Coronary artery (tissue), 2 donors: ENCODE data around the gene MEPCE.

Source experiments
- DNase-seq: peaks from one replicate; pipeline ENCODE4 v3.0.0-alpha.2; 2017; ENCODE audit warnings: low spot score
- H3K27ac ChIP-seq, 2 donors: fragments of 200-600 bp; sonication (generic); one replicate each; pipeline ENCODE4 v1.5.1; 2016 to 2019
- H3K4me3 ChIP-seq: fragments of 200-600 bp; sonication (generic); 2 replicates; pipeline ENCODE4 v1.5.1; 2016; ENCODE audit warnings: mild to moderate bottlenecking, moderate library complexity
- TF ChIP-seq, protein P1 (sequence below): fragments of 200-600 bp; sonication (generic); IDR thresholded peaks from one replicate; pipeline ENCODE4 v1.5.1; 2019; ENCODE audit warnings: antibody characterized with exemption

Gene MEPCE

DNA sequence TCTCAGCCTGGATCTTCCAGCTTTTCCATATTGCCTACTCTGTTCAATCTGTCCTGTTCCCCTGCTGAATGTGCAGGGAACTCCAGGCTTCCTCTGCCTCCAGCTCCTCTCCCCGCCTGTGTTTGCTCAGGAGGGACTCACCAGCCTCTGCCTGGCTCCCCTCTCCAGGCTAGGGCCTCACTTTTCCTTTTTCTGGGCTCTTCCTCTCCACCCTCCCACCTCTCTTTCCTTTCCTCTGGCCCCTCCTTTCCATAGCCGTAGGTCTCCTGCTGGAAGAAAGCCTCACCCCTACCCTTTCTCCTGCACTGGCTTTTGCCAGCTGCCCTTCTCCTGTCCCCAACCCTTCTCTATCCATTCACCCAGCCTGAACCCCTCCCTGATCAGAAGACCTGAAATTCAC, 31.4 kb upstream of the MEPCE start:
- DNase-seq: no peak
- no peak overlapping the region for H3K4me3 ChIP-seq
- TF ChIP-seq, protein P1, sequence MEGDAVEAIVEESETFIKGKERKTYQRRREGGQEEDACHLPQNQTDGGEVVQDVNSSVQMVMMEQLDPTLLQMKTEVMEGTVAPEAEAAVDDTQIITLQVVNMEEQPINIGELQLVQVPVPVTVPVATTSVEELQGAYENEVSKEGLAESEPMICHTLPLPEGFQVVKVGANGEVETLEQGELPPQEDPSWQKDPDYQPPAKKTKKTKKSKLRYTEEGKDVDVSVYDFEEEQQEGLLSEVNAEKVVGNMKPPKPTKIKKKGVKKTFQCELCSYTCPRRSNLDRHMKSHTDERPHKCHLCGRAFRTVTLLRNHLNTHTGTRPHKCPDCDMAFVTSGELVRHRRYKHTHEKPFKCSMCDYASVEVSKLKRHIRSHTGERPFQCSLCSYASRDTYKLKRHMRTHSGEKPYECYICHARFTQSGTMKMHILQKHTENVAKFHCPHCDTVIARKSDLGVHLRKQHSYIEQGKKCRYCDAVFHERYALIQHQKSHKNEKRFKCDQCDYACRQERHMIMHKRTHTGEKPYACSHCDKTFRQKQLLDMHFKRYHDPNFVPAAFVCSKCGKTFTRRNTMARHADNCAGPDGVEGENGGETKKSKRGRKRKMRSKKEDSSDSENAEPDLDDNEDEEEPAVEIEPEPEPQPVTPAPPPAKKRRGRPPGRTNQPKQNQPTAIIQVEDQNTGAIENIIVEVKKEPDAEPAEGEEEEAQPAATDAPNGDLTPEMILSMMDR: no peak
- no peak overlapping the region for H3K27ac ChIP-seq

DNA sequence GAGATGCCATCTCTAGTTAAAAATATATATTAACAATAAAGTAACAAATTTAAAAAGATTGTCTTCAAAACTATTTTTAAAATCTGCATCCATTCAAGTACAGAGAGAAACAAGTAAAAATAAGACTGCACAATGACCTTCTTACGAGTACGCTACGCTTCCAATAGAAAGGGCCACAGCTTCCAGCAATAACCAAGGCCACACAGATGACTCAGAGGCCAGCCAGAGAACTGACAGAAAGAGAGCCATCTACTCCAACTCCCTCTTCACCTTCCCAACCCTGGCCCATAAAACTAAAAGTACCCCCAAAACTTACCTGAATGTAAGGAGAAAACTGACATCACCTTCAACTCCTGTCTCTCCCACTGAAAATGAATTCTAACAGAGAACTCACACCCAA, 29.6 kb upstream of the MEPCE start:
- TF ChIP-seq, protein P1: no peak
- no peak for DNase-seq

DNA sequence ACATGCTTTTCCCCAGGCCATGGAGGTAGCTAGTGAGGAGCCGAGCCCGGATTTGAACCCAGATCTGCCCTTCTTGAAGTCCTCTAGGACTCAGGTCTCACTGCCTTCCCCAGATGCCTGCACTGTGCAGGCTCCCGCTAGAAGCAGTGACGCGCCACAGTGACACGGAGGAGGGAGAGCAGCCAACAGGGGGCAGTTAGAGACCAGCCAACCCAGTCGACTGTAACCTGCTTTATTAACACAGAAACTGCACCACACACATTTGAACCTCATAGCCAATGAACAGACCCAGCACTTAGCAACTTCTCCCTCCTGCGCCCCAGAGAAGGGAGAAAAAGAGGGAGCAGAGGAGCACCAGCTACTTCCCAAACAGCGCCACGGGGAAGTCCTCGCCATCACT, 29.0 kb upstream of the MEPCE start:
- DNase-seq: no peak
- H3K4me3 ChIP-seq: no peak overlapping the region
- TF ChIP-seq, protein P1: no peak
- no peak overlapping the region for H3K27ac ChIP-seq

More for the DNA sequence above, 29.6 kb upstream of the MEPCE start:
- Histone ChIP-seq H3K27ac (no peak overlapping the region), H3K4me3 (no peak overlapping the region)

DNA sequence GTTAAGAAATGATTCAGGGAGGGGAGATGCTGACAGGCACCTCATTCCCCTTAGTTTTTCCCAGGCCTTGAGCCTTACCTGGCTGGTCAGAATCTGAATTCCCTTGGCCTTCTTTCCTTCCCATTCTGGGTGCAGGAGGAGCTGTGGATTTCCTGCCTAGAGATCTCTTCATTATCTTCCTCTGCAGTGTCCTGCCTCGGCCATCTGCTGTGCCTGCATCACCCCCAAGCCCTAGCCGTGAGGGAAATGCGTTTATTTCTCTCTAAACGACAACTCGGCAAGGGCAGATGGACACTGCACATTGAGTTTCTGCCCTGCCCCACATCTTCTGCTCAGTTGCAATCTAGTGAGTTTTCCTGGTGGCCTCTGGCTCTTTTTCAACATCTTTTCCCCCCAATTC, 27.8 kb upstream of the MEPCE start:
- TF ChIP-seq, protein P1: no peak
- H3K27ac ChIP-seq: no peak overlapping the region
- H3K4me3 ChIP-seq: no peak overlapping the region
- DNase-seq: no peak

DNA sequence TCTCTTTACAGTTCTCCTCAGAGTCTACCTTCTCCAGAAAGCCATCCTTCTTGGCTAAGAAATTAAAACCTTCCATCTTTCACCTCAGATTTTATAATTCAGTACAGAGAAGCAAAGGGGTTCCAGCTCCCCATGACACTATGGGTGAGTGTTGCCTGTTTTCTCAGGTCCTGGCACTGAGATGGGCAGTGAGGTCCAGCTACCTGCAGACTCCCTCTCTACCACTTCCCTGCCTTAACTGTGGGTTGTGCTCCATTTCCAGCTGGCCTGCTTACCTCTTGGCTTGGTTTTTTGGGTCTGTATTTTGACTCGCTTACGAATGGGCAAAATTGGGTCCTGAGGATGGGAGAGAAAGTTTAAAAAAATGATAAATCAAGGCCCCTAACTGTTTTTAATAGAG, 27.4 kb upstream of the MEPCE start:
- no peak overlapping the region for H3K4me3 ChIP-seq
- DNase-seq: no peak
- TF ChIP-seq, protein P1: no peak
- no peak overlapping the region for H3K27ac ChIP-seq

DNA sequence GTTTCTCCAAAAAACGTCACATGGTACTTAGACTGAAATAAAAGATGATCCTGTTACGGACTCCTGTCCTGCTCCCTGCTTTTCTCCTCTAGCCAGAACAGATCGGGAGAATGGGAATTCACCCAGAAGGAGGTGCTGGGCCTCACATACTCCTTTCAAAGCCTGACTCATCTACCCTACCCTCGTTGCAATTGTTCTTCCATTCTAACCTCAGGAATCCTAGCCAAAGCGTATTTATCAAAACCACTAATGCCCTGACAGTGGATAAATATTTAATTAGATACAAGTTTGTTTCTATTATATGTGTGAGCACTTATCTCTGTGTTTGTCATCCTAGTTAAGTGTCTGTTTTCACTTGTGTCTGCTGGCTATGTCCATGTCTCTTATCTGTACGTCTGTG, 22.9 kb upstream of the MEPCE start:
- H3K27ac ChIP-seq: no peak overlapping the region
- no peak for DNase-seq
- TF ChIP-seq, protein P1: no peak
- H3K4me3 ChIP-seq: no peak overlapping the region

DNA sequence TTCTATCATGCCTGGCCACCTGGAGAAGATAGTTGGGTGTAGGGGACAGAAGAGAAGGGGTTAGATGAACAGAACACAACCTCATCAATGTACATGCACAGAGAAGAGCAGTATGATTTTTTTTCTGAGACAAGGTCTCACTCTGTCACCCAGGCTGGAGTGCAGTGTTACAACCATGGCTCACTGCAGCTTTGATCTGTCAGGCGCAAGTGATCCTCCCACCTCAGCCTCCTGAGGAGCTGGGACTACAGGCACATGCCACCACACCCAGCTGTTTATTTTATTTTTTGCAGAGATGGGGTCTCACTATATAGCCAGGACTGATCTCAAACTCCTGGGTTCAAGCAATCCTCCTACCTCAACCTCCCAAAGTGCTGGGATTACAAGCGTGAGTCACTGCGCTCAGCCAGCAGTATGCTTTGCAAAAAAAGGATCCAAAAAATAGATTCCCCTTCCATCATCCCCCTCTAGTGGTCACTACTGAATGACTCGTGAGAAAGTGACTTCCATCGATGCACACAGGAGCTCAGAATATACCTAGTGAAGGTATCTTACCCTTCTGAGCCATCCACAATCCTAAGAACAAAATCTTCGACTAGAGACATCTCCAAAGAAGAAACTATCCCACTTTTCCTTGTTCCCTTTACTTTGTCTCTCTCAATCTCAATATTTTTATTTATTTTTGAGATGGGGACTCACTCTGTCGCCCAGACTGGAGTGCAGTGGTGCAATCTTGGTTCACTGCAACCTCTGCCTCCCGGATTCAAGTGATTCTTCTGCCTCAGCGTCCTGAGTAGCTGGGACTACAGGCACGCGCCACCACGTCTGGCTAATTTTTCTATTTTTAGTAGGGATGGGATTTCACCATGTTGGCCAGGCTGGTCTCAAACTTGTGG, 22.1 kb upstream of the MEPCE start:
- Histone ChIP-seq H3K27ac (no peak overlapping the region), H3K4me3 (no peak overlapping the region)
- TF ChIP-seq, protein P1: peak; percentile 44
- no peak for DNase-seq
